Endothelial cell of umbilical vein (primary cell): ENCODE results near the gene ZNF891. TPM values are rescaled to one million over a fixed set of nuclear protein-coding genes. Genes with fewer than 3 reads are reported as not detected.

Source experiments
- BruUV-seq: library from RNA; stranded (reverse); fragments of 400-500 nt; replicated peaks from 2 replicates; lab custom pipeline; 2021; lab: Mats Ljungman, UMichigan
- CTCF ChIA-PET: fragments of 300-600, 350-600 bp; sonication (Branson Sonifier 250); formaldehyde crosslinking; loops from one replicate; lab custom pipeline; 2021; ENCODE audit warnings: antibody characterized with exemption, inconsistent platforms; lab: Charles Lee
- POLR2A ChIA-PET: fragments of 300-600, 350-600 bp; sonication (Branson Sonifier 250); formaldehyde crosslinking; loops from one replicate; lab custom pipeline; 2021; ENCODE audit warnings: antibody characterized with exemption, inconsistent platforms; lab: Charles Lee
- DNase-seq: peaks from one replicate; pipeline ENCODE4 v3.0.0-alpha.2; 2011; ENCODE audit warnings: low read depth, low spot score
- FAIRE-seq: peaks from 2 replicates; lab custom pipeline; 2011; peaks lifted over from hg19 to GRCh38; lab: Jason Lieb, UNC
- H2AFZ ChIP-seq: 2 replicates; pipeline ENCODE4 v1.6.0; 2012; ENCODE audit warnings: low read depth, low read length, control low read depth, inconsistent platforms
- H3K27ac ChIP-seq: 2 replicates; pipeline ENCODE4 v1.5.1; 2011; ENCODE audit warnings: low read depth, mild to moderate bottlenecking, control low read depth, low read length, moderate library complexity; ENCODE audit not compliant: insufficient read depth
- H3K27me3 ChIP-seq, 2 experiments: 2 replicates each; pipeline versions ENCODE4 v1.6.0 to v1.6.1; 2011; ENCODE audit warnings: low read length in 2 of 2, mixed read lengths in 1 of 2; ENCODE audit not compliant: control insufficient read depth in 2 of 2, insufficient read depth in 2 of 2
- H3K36me3 ChIP-seq, 2 experiments: 2 replicates in 1 of 2; 3 replicates in 1 of 2; pipeline ENCODE4 v1.5.1; 2011; ENCODE audit warnings: low read length in 2 of 2, mild to moderate bottlenecking in 1 of 2, moderate library complexity in 1 of 2; ENCODE audit not compliant: control insufficient read depth in 2 of 2, insufficient read depth in 2 of 2; ENCODE audit errors: extremely low read depth in 1 of 2
- H3K4me1 ChIP-seq: 3 replicates; pipeline ENCODE4 v1.5.1; 2011; ENCODE audit warnings: mild to moderate bottlenecking, low read length; ENCODE audit not compliant: control insufficient read depth, insufficient read depth; ENCODE audit errors: extremely low read depth
- H3K4me2 ChIP-seq: 2 replicates; pipeline ENCODE4 v1.6.1; 2011; ENCODE audit warnings: low read length, control low read depth, mixed read lengths; ENCODE audit not compliant: insufficient read depth
- H3K4me3 ChIP-seq, 3 experiments: fragments of 200-600 bp in 1 of 3; sonication (generic), shearing (Covaris generic) in 1 of 3; replicated peaks in 1 of 3; 2 replicates each; pipeline ENCODE4 v1.5.1; 2011 to 2016; ENCODE audit warnings: control low read depth in 3 of 3, low read length in 3 of 3, mild to moderate bottlenecking in 2 of 3, inconsistent platforms in 1 of 3, low read depth in 1 of 3, moderate library complexity in 1 of 3; ENCODE audit not compliant: insufficient read depth in 1 of 3
- H3K79me2 ChIP-seq: 2 replicates; pipeline ENCODE4 v1.6.0; 2012; ENCODE audit warnings: low read length, inconsistent platforms; ENCODE audit not compliant: control insufficient read depth, insufficient read depth
- H3K9ac ChIP-seq: replicated peaks from 2 replicates; pipeline ENCODE3; 2011; ENCODE audit warnings: low read length, control low read depth; ENCODE audit not compliant: insufficient read depth; ENCODE audit errors: extremely low read depth
- H3K9me1 ChIP-seq: replicated peaks from 3 replicates; pipeline ENCODE4 v1.6.0; 2011; ENCODE audit warnings: mild to moderate bottlenecking, low read length; ENCODE audit not compliant: control insufficient read depth, insufficient read depth; ENCODE audit errors: extremely low read depth
- H3K9me3 ChIP-seq: replicated peaks from 2 replicates; pipeline ENCODE4 v1.5.1; 2012; ENCODE audit warnings: low read length, inconsistent platforms; ENCODE audit not compliant: control insufficient read depth, insufficient read depth
- H4K20me1 ChIP-seq: replicated peaks from 2 replicates; pipeline ENCODE3; 2011; ENCODE audit warnings: mild to moderate bottlenecking, low read length; ENCODE audit not compliant: control insufficient read depth, insufficient read depth; ENCODE audit errors: extremely low read depth
- EZH2 ChIP-seq: IDR thresholded peaks from 2 replicates; pipeline ENCODE4 v1.6.1; 2012; ENCODE audit warnings: borderline replicate concordance, low read depth, mild to moderate bottlenecking, moderate library complexity, low read length, inconsistent platforms; ENCODE audit not compliant: severe bottlenecking
- POLR2A ChIP-seq: IDR thresholded peaks from 2 replicates; pipeline ENCODE4 v1.6.1; 2012; ENCODE audit warnings: low read depth, mild to moderate bottlenecking, control low read depth, low read length
- POLR2AphosphoS5 ChIP-seq: IDR thresholded peaks from 2 replicates; pipeline ENCODE4 v1.6.1; 2012; ENCODE audit warnings: low read depth, mild to moderate bottlenecking, control low read depth, low read length, moderate library complexity; ENCODE audit not compliant: insufficient read depth
- dilution Hi-C: fragments of 300-500 bp; cut with MboI; formaldehyde crosslinking; loops from one replicate; pipeline ENCODE4 v1.15.0; 2019; ENCODE audit warnings: low sequenced_read_pairs; ENCODE audit not compliant: extremely low pct_ligation_motif_present
- intact Hi-C: fragments of 100-400 bp; cut with micrococcal nuclease; formaldehyde crosslinking; loops from one replicate; pipeline ENCODE4 v1.10.0; 2022
- polyA plus RNA-seq, 4 experiments: library from polyadenylated mRNA; depleted of rRNA in 3 of 4; stranded (reverse) in 3 of 4; unstranded in 1 of 4; fragments of >200 nt; gene quantifications; 2 replicates each; pipeline versions ENCODE4 v1.2.1 to v1.2.3, GENCODE V29; 2011 to 2012; ENCODE audit warnings: missing spikeins in 1 of 4
- total RNA-seq: library from RNA; stranded (reverse); gene quantifications from 2 replicates; pipeline ENCODE4 v1.2.3, GENCODE V29; 2021
- TF ChIP-seq, protein P1 (sequence below): IDR thresholded peaks from 2 replicates; pipeline ENCODE4 v1.6.1; 2011; ENCODE audit not compliant: insufficient read depth, insufficient read length
- TF ChIP-seq, protein P2 (sequence below), 2 donors: IDR thresholded peaks; 1 replicate in 1 of 2; 2 replicates in 1 of 2; pipeline ENCODE4 v1.5.1; 2011; ENCODE audit warnings: low read length in 2 of 2, mild to moderate bottlenecking in 2 of 2, moderate library complexity in 2 of 2, control low read depth in 1 of 2, inconsistent platforms in 1 of 2, low read depth in 1 of 2; ENCODE audit not compliant: insufficient read depth in 1 of 2; ENCODE audit errors: extremely low read depth in 1 of 2

ZNF891 gene
- total and polyA plus RNA-seq, 2 donors (not counting 3 experiments of a cell fraction or from before 2014, with no cell fraction given) = 0.32 to 1.5 TPM

DNA sequence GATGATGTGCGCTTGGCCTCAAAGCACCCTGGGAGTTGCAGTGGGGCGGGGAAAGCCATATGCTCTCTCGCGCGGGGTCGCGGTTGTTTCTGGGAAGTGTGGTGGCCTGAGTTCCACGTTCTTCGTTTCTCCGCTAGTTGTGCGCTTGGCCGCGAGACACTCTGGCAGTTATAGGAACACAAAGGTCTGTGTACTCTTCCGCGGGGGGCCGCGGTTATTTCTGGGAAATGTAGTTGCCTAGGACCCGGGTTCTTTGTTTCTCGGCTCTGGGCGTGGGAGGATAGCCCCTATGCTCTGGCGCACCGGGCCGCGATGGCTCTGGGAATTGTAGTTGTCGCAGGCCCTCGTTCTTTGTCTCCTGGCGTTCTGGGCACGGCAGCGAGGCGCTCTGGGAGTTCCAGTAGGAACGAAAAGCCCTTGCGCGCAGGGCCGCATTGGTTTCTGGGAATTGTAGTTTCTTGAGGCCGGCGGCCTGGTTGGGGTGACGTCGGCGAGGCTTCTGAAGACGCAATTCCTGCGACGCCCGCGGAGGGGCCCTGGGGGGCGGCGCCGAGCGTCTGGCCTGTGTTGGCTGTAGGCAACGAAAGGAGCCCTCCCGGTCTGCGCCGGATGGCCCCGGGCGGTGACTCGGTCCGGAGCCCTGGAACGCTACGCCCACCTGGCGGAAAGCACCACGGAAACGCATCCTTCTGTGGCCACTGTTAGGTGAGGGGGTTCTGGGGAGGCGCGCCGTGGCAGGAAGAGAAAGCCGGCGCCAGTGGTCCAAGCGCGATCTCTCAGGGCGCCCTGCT lies 49.5 kb downstream of the ZNF891 start, which contains the start of gene ZNF140:
Gene ZNF140, plus strand, starts transcription at position 556 of the 791 bp plus-strand sequence. CDS start 398 bp downstream, outside the sequence.
- CTCF ChIA-PET = interaction anchor here (1.1 kb wide), 3 partner anchors 50 to 101 kb away, joined by 4 to 9 read pairs (median 4); partner anchors contain the start of genes ZNF10, ZNF268 and ZNF891
- Histone ChIP-seq H3K79me2 (peaks cover 11% of the 10 kb centered on the region), H4K20me1 (no peaks in the 10 kb centered on the region), H3K36me3 (peaks cover 3 to 6% of the 10 kb centered on the region in 2 experiments), H3K4me1 (peaks cover 6% of the 10 kb centered on the region), H3K4me3 (peak within 1 kb of the TSS; percentile 55 to 82 (median 57)), H3K9ac (peak within 1 kb of the TSS; percentile 93), H3K27ac (peak within 1 kb of the TSS; percentile 92), H3K27me3 (no peaks in the 10 kb centered on the region), H2AFZ (peak within 1 kb of the TSS; percentile 84), H3K9me3 (no peaks in the 10 kb centered on the region), H3K9me1 (no peaks in the 10 kb centered on the region), H3K4me2 (peak within 1 kb of the TSS; percentile 72)
- intact Hi-C loops = loop anchor here (1.0 to 5.0 kb wide), 6 partner anchors 43 to 193 kb away; partner anchors contain the start of genes CHFR, ZNF10, ZNF26 and ZNF268
- TF ChIP-seq, protein P1, sequence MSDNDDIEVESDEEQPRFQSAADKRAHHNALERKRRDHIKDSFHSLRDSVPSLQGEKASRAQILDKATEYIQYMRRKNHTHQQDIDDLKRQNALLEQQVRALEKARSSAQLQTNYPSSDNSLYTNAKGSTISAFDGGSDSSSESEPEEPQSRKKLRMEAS = peak; percentile 45
- TF ChIP-seq POLR2AphosphoS5 (peak; percentile 19), EZH2 (no peak), POLR2A (peak; percentile 83)
- TF ChIP-seq, protein P2, sequence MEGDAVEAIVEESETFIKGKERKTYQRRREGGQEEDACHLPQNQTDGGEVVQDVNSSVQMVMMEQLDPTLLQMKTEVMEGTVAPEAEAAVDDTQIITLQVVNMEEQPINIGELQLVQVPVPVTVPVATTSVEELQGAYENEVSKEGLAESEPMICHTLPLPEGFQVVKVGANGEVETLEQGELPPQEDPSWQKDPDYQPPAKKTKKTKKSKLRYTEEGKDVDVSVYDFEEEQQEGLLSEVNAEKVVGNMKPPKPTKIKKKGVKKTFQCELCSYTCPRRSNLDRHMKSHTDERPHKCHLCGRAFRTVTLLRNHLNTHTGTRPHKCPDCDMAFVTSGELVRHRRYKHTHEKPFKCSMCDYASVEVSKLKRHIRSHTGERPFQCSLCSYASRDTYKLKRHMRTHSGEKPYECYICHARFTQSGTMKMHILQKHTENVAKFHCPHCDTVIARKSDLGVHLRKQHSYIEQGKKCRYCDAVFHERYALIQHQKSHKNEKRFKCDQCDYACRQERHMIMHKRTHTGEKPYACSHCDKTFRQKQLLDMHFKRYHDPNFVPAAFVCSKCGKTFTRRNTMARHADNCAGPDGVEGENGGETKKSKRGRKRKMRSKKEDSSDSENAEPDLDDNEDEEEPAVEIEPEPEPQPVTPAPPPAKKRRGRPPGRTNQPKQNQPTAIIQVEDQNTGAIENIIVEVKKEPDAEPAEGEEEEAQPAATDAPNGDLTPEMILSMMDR (IDR thresholded peaks at IDR 0.05; ENCODE audit: extremely low read depth in 1 of 2, insufficient read depth in 1 of 2, low read depth in 1 of 2, low read length in 2 of 2) = peak; percentile 11 to 42
- TSS peak; percentile 79 for BruUV-seq
- no peak for FAIRE-seq
- dilution Hi-C loops = no loop called here
- POLR2A ChIA-PET = interaction anchor here (0.7 to 1.1 kb wide), 2 partner anchors 50 to 97 kb away, joined by 3 to 11 read pairs; partner anchors contain the start of genes ZNF10 and ZNF891
- DNase-seq = peak; percentile 98
